Left hindlimb (tissue), 1 donor: ENCODE results near the gene NEK4.
"Not testable (repeated sequence)": the region's sequence is repeated elsewhere in the genome, so short reads cannot be mapped to it uniquely, and the experiment has no call there.

ENCODE experiments used
- DNase-seq: peaks from one replicate; pipeline ENCODE4 v3.0.0-alpha.2; 2018

NEK4 gene

DNA sequence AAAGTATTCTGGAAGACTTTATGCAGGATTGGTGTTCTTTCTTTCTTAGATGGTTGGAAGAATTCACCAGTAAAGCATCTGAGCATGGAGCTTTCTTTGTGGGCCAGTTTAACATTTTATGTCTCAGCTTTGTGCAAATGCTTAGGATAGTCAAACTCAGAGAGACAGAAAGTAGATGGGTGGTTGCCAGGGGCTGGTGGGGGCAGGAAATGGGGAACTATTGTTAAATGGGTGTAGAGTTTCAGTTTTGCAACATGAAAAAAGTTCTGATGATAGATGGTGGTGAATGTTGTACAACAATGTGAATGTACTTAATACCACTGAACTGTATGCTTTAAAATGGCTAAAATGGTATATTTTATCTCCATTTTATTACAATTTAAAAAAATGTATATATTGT lies 40.1 kb downstream of the NEK4 start:
- no peak for DNase-seq

DNA sequence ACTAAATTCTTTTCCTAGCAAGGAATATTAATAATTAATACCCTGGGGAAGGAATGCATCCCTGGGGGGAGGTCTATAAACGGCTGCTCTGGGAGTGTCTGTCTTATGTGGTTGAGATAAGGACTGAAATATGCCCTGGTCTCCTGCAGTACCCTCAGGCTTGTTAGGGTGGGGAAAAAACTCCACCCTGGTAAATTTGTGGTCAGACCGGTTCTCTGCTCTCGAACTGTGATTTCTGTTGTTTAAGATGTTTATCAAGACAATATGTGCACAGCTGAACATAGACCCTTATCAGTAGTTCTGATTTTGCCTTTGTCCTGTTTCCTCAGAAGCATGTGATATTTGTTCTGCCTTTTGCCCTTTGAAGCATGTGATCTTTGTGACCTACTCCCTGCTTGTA lies 42.0 kb downstream of the NEK4 start:
- not testable (repeated sequence) for DNase-seq

- DNase-seq = no peak
Observed at GRCh38 chr3:52724511-52724910, 46.2 kb downstream of the NEK4 start.

DNA sequence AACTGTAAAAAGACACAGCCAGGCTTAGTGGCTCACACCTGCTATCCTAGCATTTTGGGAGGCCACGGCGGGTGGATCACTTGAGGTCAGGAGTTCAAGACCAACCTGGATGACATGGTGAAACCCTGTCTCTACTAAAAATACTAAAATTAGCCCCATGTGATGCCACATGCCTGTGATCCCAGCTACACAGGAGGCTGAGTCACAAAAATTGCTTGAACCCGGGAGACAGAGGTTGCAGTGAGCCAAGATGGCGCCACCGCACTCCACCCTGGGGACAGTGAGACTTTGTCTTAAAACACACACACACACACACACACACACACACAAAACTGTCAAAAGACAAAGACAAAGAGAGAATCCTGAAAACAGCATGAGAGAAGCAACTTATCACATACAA lies 46.8 kb downstream of the NEK4 start:
- no peak for DNase-seq

DNA sequence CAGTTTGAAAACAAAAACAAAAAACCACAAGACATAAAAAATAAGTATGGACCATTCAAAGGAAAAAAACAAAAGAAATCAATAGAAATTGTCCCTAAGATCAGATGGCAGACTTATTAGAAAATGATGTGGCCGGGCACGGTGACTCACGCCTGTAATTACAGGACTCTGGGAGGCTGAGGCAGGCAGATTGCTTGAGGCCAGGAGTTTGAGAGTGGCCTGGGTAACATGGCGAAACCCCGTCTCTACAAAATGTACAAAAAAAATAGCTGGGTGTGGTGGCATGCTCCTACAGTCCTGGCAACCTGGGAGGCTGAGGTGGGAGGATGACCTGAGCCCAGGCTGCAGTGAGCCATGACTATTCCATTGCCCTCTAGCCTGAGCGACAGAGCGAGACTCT lies 48.2 kb downstream of the NEK4 start:
- no peak for DNase-seq

DNA sequence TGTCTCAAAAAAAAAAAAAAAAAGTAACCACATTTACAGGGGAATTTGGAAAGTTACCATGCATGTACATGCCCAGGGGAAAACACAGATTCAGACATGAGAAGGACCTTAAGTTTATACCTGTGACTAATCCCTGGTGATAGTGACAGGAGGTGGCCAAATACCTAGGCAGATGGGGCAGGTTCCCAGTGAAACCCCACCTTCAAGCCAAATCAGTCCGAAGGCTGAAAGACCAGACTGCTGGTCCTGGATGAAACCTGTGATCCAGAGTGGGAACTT lies 49.1 kb downstream of the NEK4 start:
- DNase-seq = no peak

DNA sequence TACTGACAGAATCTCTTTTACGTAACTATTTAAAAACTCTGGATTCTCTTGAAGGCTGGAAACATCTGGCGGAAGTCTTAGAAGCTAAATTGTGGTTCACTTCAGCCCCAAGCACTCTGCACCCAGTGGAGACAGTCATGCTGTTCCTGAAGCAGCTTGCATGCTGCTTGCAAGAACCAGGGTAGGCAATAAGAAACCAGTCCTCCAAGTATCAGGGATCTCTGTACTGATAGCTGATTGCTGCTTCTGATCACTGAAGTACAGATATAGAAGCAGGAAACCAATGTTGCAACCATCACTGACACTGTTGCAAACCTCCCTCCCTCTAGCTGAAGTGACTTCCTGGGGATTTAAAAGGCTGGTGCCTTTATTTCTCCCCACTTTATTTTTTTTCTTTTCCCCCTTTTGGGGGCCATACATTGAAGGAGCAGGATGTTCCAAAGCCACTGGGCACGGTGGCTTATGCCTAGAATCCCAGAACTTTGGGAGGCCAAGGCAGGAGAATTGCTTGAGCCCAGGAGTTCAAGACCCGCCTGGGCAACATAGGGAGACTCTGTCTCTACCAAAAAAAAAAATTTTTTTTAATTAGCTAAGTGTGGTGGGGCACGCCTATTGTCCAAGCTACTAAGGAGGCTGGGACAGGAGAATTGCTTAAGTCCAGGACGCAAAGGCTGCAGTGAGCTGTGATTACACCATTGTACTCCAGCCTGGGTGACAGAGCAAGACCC lies 49.6 kb downstream of the NEK4 start:
- DNase-seq = no peak

- no peak for DNase-seq
Observed at GRCh38 chr3:52719618-52720017, 51.1 kb downstream of the NEK4 start.

GRCh38 chr3:52715714-52716305 lies 54.9 kb downstream of the NEK4 start:
- DNase-seq = no peak

- no peak for DNase-seq
Observed at GRCh38 chr3:52714335-52715302, 56.1 kb downstream of the NEK4 start.

DNA sequence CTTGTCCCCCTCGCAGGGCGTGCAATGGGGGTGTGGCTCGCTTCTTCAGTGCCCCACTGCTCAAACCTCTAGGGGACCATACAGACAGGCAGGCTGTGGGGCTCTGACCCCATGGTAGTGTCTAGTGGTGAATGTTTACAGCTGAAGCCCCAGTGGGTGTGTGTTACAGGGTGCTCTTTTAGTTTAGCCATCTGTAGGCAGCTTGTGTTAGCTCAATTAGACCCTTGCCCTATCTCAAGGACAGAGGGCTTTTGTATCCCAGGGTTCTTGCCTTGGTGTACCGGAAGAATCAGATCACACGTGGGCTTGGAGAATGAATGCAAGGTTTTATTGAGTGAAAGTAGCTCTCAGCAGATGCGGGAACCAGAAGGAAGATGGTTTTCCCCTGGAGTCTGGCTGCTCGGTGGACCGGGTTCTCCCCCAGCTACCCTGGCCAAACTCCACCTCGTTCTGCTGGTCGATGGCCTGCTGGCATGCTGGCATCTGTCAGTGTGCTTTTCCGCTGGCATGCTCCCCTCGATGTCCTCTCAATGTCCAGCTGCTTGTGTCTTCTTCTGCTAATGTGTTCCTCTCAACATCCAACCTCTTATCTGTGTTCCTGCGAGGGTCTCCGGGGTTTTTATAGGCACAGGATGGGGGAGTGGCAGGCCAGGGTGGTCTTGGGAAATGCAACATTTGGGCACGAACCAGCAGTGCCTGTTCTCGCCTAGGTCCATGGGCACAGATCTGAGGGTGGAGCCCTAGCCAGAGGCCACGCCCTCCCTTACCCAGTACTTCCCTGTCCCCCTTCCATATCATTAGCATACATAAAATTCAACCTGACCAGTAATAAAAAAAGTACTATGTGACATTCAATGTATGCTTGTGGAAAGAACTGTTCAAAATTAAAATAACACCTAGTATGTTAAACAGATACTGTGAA lies 58.2 kb downstream of the NEK4 start:
- no peak for DNase-seq

DNA sequence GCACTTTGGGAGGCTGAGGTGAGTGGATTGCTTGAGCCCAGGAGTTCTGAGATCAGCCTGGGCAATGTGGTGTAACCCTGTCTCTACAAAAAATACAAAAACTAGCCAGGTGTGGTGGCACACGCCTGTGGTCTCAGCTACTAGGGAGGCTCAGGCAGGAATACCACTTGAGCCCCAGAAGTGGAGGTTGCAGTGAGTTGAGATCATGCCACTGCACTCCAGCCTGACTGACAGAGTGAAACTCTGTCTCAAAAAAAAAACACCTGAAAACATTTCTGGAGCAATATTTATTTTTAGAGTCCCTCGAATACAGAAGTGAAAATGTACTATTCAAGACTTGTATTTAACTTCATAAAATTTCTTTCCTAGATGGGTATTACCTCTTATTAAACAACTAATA lies 60.2 kb downstream of the NEK4 start:
- no peak for DNase-seq

GRCh38 chr3:52707585-52707984 lies 63.2 kb downstream of the NEK4 start:
- no peak for DNase-seq

DNA sequence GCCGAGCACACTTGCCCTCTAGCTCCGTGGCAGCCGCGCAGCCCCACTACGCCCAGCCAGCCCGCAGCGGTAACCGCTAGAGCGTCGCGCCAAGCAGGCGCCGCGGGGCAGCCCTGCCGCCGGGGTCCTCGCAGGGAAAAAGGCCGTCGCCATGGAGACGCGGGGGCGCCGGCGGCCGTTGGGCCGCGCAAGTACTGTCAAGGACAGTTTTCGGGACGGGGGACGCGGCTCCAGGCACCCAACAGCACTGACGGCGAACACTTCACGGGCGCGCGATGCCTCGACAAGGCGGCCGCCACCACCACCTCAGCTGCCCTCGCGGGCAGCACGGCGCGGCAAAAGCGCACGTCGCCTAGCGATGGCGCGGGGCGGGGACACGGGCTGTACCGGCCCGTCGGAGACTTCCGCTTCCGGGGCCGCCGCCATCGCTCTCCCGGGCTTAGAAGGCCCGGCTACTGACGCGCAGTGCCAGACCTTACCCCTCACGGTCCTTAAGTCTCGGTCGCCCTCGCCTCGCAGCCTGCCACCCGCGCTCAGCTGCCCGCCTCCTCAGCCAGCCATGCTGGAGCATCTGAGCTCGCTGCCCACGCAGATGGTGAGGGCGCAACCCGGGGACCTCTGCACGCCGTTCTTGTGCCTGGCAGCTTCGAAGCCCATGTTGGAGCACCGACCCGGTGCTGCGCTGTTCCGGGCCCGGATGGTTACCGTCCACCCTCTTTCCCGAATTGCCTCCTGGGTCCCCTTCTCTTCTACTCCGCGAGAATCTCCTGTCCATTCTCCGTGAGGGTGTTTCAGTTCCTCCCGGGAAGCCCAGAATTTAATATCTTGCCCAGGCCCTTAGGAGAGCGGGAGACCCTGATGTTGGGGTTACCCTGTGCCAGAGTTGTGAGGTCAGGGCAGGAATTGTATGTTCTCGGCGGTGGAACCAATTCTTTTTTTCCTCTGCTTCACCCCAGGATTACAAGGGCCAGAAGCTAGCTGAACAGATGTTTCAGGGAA lies 64.8 kb downstream of the NEK4 start, which contains the start of the genes GLT8D1 and SPCS1:
TSS of gene GLT8D1 (minus strand) at position 104 of the 999 bp plus-strand sequence. CDS start 5,331 bp downstream, outside the sequence.
TSS of gene SPCS1 (plus strand) at position 419 of the 999 bp plus-strand sequence. CDS start at position 560, 141 bp downstream.
- DNase-seq = peak; percentile 89

DNA sequence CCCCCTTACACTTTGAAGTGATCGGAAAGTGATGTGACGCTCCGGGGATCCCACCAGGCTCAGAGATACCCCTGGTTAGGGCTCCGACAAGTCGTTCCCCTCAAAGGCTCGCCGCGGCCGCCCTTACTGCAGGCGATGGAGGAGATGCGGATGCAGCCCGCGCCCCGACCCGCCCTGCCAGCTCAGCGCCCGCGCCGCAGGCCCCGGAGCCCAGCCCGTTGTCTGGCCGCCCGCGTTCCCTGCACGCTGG lies 65.4 kb downstream of the NEK4 start:
- no peak for DNase-seq

- DNase-seq = peak; percentile 42
Observed at GRCh38 chr3:52704611-52705437, 65.9 kb downstream of the NEK4 start.

DNA sequence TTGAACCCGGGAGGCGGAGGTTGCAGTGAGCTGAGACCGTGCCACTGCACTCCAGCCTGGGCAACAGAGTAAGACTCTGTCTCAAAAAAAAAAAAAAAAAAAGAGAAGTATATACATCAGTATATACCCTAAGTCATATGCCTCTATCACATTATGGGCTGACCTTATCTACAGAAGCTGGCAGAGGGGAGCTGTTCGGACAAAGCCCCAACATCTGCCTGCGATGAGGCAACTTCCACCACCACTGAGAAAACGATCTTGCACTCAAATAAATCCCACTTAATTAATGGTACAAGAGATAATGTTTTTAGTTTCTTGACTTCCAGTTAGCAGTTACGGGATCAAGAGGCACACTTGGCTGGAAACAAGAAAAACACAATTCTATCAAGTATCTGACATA lies 67.4 kb downstream of the NEK4 start:
- DNase-seq = no peak

DNA sequence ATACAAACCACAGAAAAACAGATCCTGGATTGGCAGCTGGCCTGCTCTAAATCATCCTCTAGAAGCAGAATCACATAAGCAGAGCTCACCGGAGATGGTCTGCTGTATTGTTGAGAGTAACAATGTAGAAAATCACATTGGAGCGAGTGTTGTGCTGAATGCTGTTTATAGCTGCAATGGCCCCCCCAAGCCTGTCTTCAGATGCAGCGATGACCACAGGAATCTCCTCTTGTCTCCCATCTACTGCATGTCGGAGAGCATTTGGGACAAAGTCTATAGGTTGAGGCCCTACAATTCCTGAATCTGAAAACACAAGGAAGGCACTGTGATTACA lies 73.1 kb downstream of the NEK4 start:
- DNase-seq = no peak

DNA sequence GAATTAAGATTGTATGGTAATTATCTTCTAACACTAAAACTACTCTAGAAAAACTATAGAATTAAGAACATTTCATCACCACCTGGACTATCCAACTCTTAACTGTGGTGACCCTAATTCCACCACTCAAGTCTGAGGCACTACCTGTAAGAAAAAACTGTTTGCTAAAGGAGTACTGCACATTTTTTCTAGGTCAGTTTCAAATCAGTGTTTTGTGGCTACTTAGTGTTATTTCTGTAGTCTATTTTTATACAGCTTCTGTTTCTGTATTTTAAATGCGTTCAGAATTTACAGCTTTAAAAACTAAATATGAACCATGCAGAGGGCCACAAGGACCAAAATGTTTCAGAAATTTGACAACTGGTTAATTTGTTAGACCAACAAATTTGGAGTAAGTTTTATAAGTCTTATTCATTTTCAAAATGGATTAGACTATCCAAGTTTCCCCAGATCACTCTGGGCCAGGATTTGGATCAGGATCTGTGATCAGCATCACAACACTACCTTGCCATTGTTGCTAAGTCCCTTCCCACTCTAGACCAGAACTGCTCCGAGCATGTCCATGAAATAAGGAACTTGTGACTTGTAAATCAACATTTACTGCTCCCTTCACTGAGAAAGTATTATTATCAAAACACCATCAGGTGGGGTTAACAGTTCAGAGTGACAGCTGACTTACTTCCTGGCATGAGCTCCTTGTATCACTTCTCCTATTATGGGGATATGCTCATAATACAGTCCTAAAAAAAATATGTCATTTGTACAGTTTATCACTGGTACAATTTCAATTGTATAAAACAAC lies 73.7 kb downstream of the NEK4 start:
- DNase-seq = no peak
